B cell (primary cell): Measurements from ENCODE around the gene GLB1L2. TPM values are rescaled to one million over a fixed set of nuclear protein-coding genes. Genes with fewer than 3 reads are reported as not detected.

ENCODE experiments used
- ATAC-seq: fragments of 200-7000 bp; cut with Tn5 transposase; one replicate; pipeline ENCODE4 v1.10.0; 2021; ENCODE audit warnings: low read depth, mild to moderate bottlenecking, moderate number of reproducible peaks, moderate library complexity
- CTCF ChIA-PET: fragments of 350-600 bp; sonication (Branson Sonifier 250); formaldehyde crosslinking; loops from one replicate; lab custom pipeline; 2021; ENCODE audit warnings: antibody characterized with exemption, inconsistent platforms; lab: Charles Lee
- POLR2A ChIA-PET: fragments of 350-600 bp; sonication (Branson Sonifier 250); formaldehyde crosslinking; loops from one replicate; lab custom pipeline; 2021; ENCODE audit warnings: antibody characterized with exemption; lab: Charles Lee
- DNase-seq: peaks from one replicate; pipeline ENCODE4 v3.0.0; 2013
- H2AFZ ChIP-seq: 2 replicates; pipeline ENCODE4 v1.6.1; 2012; ENCODE audit warnings: mild to moderate bottlenecking, low read depth, low read length; ENCODE audit not compliant: insufficient read depth, poor library complexity, severe bottlenecking
- H3K27ac ChIP-seq, 2 donors: 1 replicate in 1 of 2; 2 replicates in 1 of 2; pipeline ENCODE4 v1.5.1; 2012 to 2013; ENCODE audit warnings: low read length in 2 of 2, mild to moderate bottlenecking in 2 of 2, moderate library complexity in 1 of 2
- H3K27me3 ChIP-seq, 4 experiments: fragments of 200-600 bp in 1 of 4; sonication (generic) in 1 of 4; replicated peaks in 1 of 4; 1 replicate in 2 of 4; 2 replicates in 2 of 4; pipeline versions ENCODE4 v1.6.1 to v1.7.0; 2013 to 2016; ENCODE audit warnings: low read length in 3 of 4, mild to moderate bottlenecking in 2 of 4, mixed read lengths in 1 of 4, moderate library complexity in 1 of 4; ENCODE audit not compliant: insufficient read depth in 4 of 4, control insufficient read depth in 3 of 4; ENCODE audit errors: control extremely low read depth in 1 of 4
- H3K36me3 ChIP-seq, 2 experiments: replicated peaks in 1 of 2; 1 replicate in 1 of 2; 2 replicates in 1 of 2; pipeline versions ENCODE4 v1.6.1 to v1.7.1; 2013; ENCODE audit warnings: low read length in 1 of 2; ENCODE audit not compliant: insufficient read depth in 2 of 2, control insufficient read depth in 1 of 2; ENCODE audit errors: control extremely low read depth in 1 of 2, extremely low read depth in 1 of 2
- H3K4me1 ChIP-seq, 2 donors: fragments of 200-600 bp in 1 of 2; sonication (generic) in 1 of 2; 1 replicate in 1 of 2; 2 replicates in 1 of 2; pipeline versions ENCODE4 v1.5.1 to v1.6.1; 2013 to 2017; ENCODE audit warnings: low read length in 2 of 2; ENCODE audit not compliant: control insufficient read depth in 2 of 2, insufficient read depth in 2 of 2
- H3K4me2 ChIP-seq: replicated peaks from 2 replicates; pipeline ENCODE3; 2012; ENCODE audit warnings: mild to moderate bottlenecking, low read depth, low read length; ENCODE audit not compliant: poor library complexity, severe bottlenecking
- H3K4me3 ChIP-seq, 5 experiments: fragments of 200-600 bp in 1 of 5; sonication (generic) in 1 of 5; 1 replicate in 3 of 5; 2 replicates in 2 of 5; pipeline versions ENCODE4 v1.5.1 to v1.7.0; 2011 to 2016; ENCODE audit warnings: low read length in 4 of 5, mild to moderate bottlenecking in 4 of 5, low read depth in 2 of 5, control low read depth in 1 of 5, moderate library complexity in 1 of 5; ENCODE audit not compliant: insufficient read depth in 1 of 5; ENCODE audit errors: control extremely low read depth in 1 of 5, extremely low read depth in 1 of 5
- H3K79me2 ChIP-seq: fragments of 200-600 bp; sonication (generic); one replicate; pipeline ENCODE4 v1.6.0; 2016; ENCODE audit warnings: low read length; ENCODE audit not compliant: control insufficient read depth, insufficient read depth
- H3K9ac ChIP-seq: fragments of 200-600 bp; sonication (generic); 2 replicates; pipeline ENCODE4 v1.6.1; 2017; ENCODE audit warnings: mild to moderate bottlenecking, low read length, moderate library complexity
- H3K9me3 ChIP-seq, 3 donors: one replicate each; pipeline versions ENCODE4 v1.6.1 to v1.7.1; 2013; ENCODE audit warnings: low read length in 2 of 3; ENCODE audit not compliant: control insufficient read depth in 2 of 3, insufficient read depth in 1 of 3; ENCODE audit errors: control extremely low read depth in 1 of 3
- H4K20me1 ChIP-seq: 2 replicates; pipeline ENCODE4 v1.6.0; 2012; ENCODE audit warnings: mild to moderate bottlenecking, low read length; ENCODE audit not compliant: insufficient read depth, control insufficient read depth, poor library complexity, severe bottlenecking
- H3K27ac Mint-ChIP-seq: one replicate; pipeline ENCODE4 v1.8.0; 2021; ENCODE audit warnings: mixed read lengths
- H3K27me3 Mint-ChIP-seq: one replicate; pipeline ENCODE4 v1.8.0; 2021; ENCODE audit warnings: mixed read lengths
- H3K4me1 Mint-ChIP-seq: one replicate; pipeline ENCODE4 v1.8.0; 2021; ENCODE audit warnings: mixed read lengths
- H3K4me3 Mint-ChIP-seq: one replicate; pipeline ENCODE4 v1.8.0; 2021; ENCODE audit warnings: mixed read lengths
- H3K9me3 Mint-ChIP-seq: one replicate; pipeline ENCODE4 v1.8.0; 2022; ENCODE audit warnings: mixed read lengths; ENCODE audit not compliant: insufficient read depth
- EZH2 ChIP-seq: IDR thresholded peaks from 2 replicates; pipeline ENCODE4 v1.6.1; 2012; ENCODE audit warnings: borderline replicate concordance, low read depth, mild to moderate bottlenecking, moderate library complexity, low read length; ENCODE audit not compliant: insufficient read depth, poor library complexity, severe bottlenecking
- WGBS: methylation state at CpG from one replicate; pipeline ENCODE4 v1.1.5; 2013; ENCODE audit warnings: missing lambda C conversion rate; ENCODE audit not compliant: insufficient coverage; 5-methylcytosine and 5-hydroxymethylcytosine counted together
- intact Hi-C: fragments of 100-400 bp; cut with micrococcal nuclease; formaldehyde crosslinking; loops from one replicate; pipeline ENCODE4 v1.10.0; 2022
- polyA plus RNA-seq: library from polyadenylated mRNA; depleted of rRNA; stranded (reverse); fragments of >200 nt; gene quantifications from 2 replicates; pipeline ENCODE4 v1.2.3, GENCODE V29; 2012
- total RNA-seq, 2 donors: library from RNA; stranded (reverse); fragments of 120-200 nt in 1 of 2; gene quantifications; 1 replicate in 1 of 2; 2 replicates in 1 of 2; pipeline versions ENCODE4 v1.2.3 to v1.2.4, GENCODE V29; 2013 to 2022
- TF ChIP-seq, protein P1 (sequence below): fragments of 200-600 bp; IDR thresholded peaks from one replicate; pipeline ENCODE4 v1.8.0; 2022; ENCODE audit warnings: antibody characterized with exemption, mild to moderate bottlenecking

Gene GLB1L2
- total and polyA plus RNA-seq, 2 donors (not counting 1 experiment from before 2014, with no cell fraction given) = 0.31 to 0.44 TPM

DNA sequence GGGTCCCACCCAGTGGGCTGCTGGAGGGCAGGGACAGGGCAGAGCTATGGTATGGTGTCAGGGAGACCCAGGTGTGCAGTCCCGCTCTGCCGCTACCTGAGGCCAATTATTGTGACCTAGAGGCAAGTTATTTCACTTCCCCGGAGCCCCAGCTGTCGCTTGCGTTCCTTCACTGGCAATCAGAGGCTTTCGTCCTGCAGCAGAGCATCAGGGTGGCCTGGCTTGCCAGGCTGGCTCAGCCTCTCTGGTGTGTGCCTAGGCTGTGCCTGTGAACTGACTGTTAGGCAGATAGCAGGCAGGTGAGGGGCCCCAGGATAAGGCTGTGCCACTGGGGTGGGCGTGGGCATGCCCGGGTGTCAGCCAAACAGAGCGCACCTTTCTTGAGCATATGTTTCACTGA is 31.4 kb downstream of the GLB1L2 start:
- H3K9me3 Mint-ChIP-seq = no peaks in the 10 kb centered on the region
- no peak for ATAC-seq
- CTCF ChIA-PET = no interaction called here

DNA sequence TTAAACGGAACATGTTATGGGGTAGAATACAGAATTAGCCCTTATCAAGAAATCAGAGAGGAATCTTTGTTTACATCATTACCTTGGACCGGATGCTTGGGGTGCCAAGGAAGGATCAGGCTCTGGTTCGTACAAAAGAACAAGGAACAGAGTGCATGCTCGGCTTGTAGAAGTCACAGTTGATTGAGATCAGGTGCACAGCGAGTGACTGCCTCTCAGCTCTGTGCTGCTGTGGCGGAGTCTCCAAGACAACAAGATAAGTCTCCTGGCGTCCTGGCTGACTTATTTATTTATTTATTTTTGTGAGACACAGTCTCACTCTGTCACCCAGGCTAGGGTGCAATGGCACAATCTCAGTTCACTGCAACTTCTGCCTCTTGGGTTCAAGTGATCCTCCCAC is 31.8 kb downstream of the GLB1L2 start:
- no peak overlapping the region for H3K4me2 ChIP-seq
- POLR2A ChIA-PET = no interaction called here
- WGBS = 89% methylated on average over 6 of the region's 7 CpGs
- Mint-ChIP-seq H3K4me3 (no peak overlapping the region), H3K27ac (no peak overlapping the region), H3K9me3 (no peaks in the 10 kb centered on the region), H3K27me3 (peaks cover 20% of the 10 kb centered on the region), H3K4me1 (peaks cover 2% of the 10 kb centered on the region)
- no peak overlapping the region for H2AFZ ChIP-seq
- CTCF ChIA-PET = no interaction called here
- no peak overlapping the region for H3K9ac ChIP-seq
- TF ChIP-seq, protein P1, sequence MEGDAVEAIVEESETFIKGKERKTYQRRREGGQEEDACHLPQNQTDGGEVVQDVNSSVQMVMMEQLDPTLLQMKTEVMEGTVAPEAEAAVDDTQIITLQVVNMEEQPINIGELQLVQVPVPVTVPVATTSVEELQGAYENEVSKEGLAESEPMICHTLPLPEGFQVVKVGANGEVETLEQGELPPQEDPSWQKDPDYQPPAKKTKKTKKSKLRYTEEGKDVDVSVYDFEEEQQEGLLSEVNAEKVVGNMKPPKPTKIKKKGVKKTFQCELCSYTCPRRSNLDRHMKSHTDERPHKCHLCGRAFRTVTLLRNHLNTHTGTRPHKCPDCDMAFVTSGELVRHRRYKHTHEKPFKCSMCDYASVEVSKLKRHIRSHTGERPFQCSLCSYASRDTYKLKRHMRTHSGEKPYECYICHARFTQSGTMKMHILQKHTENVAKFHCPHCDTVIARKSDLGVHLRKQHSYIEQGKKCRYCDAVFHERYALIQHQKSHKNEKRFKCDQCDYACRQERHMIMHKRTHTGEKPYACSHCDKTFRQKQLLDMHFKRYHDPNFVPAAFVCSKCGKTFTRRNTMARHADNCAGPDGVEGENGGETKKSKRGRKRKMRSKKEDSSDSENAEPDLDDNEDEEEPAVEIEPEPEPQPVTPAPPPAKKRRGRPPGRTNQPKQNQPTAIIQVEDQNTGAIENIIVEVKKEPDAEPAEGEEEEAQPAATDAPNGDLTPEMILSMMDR = no peak
- TF ChIP-seq EZH2 = no peak
- H3K27me3 ChIP-seq = peaks cover 0 to 4% (median 0%) of the 10 kb centered on the region in 4 experiments
- peaks cover 0 to 18% (median 0%) of the 10 kb centered on the region in 3 donors for H3K9me3 ChIP-seq
- H4K20me1 ChIP-seq = no peaks in the 10 kb centered on the region
- H3K36me3 ChIP-seq = no peaks in the 10 kb centered on the region
- no peak overlapping the region for H3K4me3 ChIP-seq
- ATAC-seq = no peak
- intact Hi-C loops = no loop called here
- H3K4me1 ChIP-seq = no peaks in the 10 kb centered on the region
- no peaks in the 10 kb centered on the region for H3K79me2 ChIP-seq
- DNase-seq = no peak
- no peak overlapping the region for H3K27ac ChIP-seq

More for the DNA sequence above, 31.4 kb downstream of the GLB1L2 start:
- H3K9ac ChIP-seq = no peak overlapping the region
- H3K4me3 ChIP-seq = no peak overlapping the region
- DNase-seq = no peak
- POLR2A ChIA-PET = no interaction called here
- WGBS = 96% methylated on average over 6 of the region's 9 CpGs
- H3K9me3 ChIP-seq = peaks cover 0 to 18% (median 0%) of the 10 kb centered on the region in 3 donors
- H3K27me3 ChIP-seq = peaks cover 0 to 4% (median 0%) of the 10 kb centered on the region in 4 experiments
- no peak for TF ChIP-seq EZH2
- TF ChIP-seq, protein P1 = no peak
- Mint-ChIP-seq H3K27me3 (peaks cover 20% of the 10 kb centered on the region), H3K27ac (no peak overlapping the region), H3K4me1 (peaks cover 2% of the 10 kb centered on the region), H3K4me3 (no peak overlapping the region)
- H4K20me1 ChIP-seq = no peaks in the 10 kb centered on the region
- H3K27ac ChIP-seq = no peak overlapping the region
- intact Hi-C loops = no loop called here
- no peaks in the 10 kb centered on the region for H3K4me1 ChIP-seq
- no peaks in the 10 kb centered on the region for H3K36me3 ChIP-seq
- no peaks in the 10 kb centered on the region for H3K79me2 ChIP-seq
- no peak overlapping the region for H2AFZ ChIP-seq
- no peak overlapping the region for H3K4me2 ChIP-seq
